ENCODE data around the gene NHSL2. TPM values are rescaled to one million over a fixed set of nuclear protein-coding genes. Genes with fewer than 3 reads are reported as not detected.

The NHSL2 gene
- total and polyA plus RNA-seq, 2 of the 13 experiments (the other 11 are each of a cell fraction or from before 2014, with no cell fraction given), result not detected

DNA sequence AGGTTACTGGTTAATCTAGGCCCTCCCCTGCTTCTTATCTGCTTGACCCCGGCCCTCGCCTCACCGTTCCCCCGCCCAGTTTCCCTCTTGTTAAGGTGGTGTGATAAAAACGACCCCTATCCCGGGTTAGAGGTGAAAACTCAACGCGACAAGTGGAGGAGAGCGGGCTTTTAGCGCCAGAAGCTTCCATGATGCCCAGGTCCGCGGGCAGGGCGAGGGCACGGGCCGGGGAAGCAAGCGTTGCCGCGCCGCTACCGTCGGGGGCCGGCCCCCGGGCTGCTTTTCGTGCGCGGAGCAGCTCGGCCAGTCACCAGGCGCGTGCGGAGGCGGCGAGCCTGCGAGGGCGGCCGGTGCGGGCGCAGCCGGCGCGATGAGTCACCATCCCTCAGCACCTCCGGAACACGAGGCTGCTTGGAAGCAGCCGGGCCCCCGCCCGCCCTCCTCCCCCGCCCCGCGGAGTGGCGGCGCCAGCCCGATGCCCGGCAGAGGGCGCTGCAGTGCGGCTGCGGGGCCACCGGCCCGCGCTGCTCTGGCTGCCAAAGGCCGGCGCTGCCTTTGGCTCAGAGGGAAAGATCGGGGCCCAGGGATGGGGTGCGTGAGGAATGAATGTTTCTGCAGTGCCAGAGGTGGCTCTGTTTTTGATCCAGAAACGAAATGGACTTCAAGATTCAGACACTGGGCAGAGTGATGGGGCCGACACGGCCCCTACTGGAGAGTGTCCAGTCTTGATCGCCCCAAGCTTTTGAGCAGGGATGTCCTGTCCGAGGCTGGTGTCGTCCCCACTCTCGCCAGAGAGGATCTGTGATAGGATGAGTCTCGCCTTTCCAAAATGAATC, 107.8 kb downstream of the NHSL2 start (continued):
- TF ChIP-seq, protein P1, sequence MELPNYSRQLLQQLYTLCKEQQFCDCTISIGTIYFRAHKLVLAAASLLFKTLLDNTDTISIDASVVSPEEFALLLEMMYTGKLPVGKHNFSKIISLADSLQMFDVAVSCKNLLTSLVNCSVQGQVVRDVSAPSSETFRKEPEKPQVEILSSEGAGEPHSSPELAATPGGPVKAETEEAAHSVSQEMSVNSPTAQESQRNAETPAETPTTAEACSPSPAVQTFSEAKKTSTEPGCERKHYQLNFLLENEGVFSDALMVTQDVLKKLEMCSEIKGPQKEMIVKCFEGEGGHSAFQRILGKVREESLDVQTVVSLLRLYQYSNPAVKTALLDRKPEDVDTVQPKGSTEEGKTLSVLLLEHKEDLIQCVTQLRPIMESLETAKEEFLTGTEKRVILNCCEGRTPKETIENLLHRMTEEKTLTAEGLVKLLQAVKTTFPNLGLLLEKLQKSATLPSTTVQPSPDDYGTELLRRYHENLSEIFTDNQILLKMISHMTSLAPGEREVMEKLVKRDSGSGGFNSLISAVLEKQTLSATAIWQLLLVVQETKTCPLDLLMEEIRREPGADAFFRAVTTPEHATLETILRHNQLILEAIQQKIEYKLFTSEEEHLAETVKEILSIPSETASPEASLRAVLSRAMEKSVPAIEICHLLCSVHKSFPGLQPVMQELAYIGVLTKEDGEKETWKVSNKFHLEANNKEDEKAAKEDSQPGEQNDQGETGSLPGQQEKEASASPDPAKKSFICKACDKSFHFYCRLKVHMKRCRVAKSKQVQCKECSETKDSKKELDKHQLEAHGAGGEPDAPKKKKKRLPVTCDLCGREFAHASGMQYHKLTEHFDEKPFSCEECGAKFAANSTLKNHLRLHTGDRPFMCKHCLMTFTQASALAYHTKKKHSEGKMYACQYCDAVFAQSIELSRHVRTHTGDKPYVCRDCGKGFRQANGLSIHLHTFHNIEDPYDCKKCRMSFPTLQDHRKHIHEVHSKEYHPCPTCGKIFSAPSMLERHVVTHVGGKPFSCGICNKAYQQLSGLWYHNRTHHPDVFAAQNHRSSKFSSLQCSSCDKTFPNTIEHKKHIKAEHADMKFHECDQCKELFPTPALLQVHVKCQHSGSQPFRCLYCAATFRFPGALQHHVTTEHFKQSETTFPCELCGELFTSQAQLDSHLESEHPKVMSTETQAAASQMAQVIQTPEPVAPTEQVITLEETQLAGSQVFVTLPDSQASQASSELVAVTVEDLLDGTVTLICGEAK (IDR thresholded peaks at IDR 0.05), result no peak
- TF ChIP-seq, protein P1 (CRISPR knock-in tag; IDR thresholded peaks at IDR 0.05), result 0 out of 2 replicates have a peak, but pooled peaks have one; percentile 39
- no peak for TF ChIP-seq MED13 (CRISPR knock-in tag; IDR thresholded peaks at IDR 0.05)

Data from HepG2 (cell line).